Mucosa of descending colon (tissue), 3 donors: ENCODE measurements around the gene SCAP. TPM values are rescaled to one million over a fixed set of nuclear protein-coding genes. Genes with fewer than 3 reads are reported as not detected.

Experiments
- ATAC-seq: fragments of 200-7000 bp; cut with Tn5 transposase; one replicate; pipeline ENCODE4 v1.9.1; 2020; ENCODE audit warnings: mild to moderate bottlenecking, moderate library complexity
- DNase-seq, 3 donors: peaks; one replicate each; pipeline ENCODE4 v3.0.0-alpha.2; 2020
- H3K36me3 ChIP-seq: fragments of 200-600 bp; one replicate; pipeline ENCODE4 v1.8.0; 2021; ENCODE audit warnings: low read depth, mild to moderate bottlenecking
- H3K4me1 ChIP-seq: fragments of 200-600 bp; one replicate; pipeline ENCODE4 v1.8.0; 2021; ENCODE audit warnings: low read depth, mild to moderate bottlenecking
- H3K4me3 ChIP-seq: fragments of 200-600 bp; one replicate; pipeline ENCODE4 v1.8.0; 2021; ENCODE audit warnings: mild to moderate bottlenecking
- H3K9me3 ChIP-seq: fragments of 200-600 bp; one replicate; pipeline ENCODE4 v1.8.0; 2021; ENCODE audit warnings: mild to moderate bottlenecking
- CTCF ChIP-seq: fragments of 200-600 bp; IDR thresholded peaks from one replicate; pipeline ENCODE4 v1.8.0; 2022; ENCODE audit warnings: antibody characterized with exemption, mild to moderate bottlenecking
- intact Hi-C, 2 donors: fragments of 100-400 bp; cut with DNase I in 1 of 2; cut with micrococcal nuclease in 1 of 2; formaldehyde crosslinking; loops; one replicate each; pipeline versions ENCODE4 v1.11.0 to v1.11.1; 2022; cut with DNase I, micrococcal nuclease
- total RNA-seq, 3 donors: library from RNA; stranded (reverse); fragmentation: NEBNext Ultra II Directional in 2 of 3; extraction: Animal tissue kit (Norgen Biotek cat#: 25700) in 2 of 3; gene quantifications; one replicate each; pipeline versions ENCODE4 v1.2.1 to v1.2.4, GENCODE V29; 2021 to 2023
- donor health status: DM: no; HTN: no; CAD: no; lungs with moderate emphysema.
- donor health status: DM: no; HTN: no; CAD: no.
- donor health status: DM: no; HTN: yes; CAD: no.

The SCAP gene
- total RNA-seq, 3 donors from 2014 or later = 107 to 151 (median 115) TPM

- TF ChIP-seq CTCF = peak; percentile 71
- Histone ChIP-seq H3K36me3 (no peaks in the 10 kb centered on the region), H3K4me3 (no peak overlapping the region), H3K4me1 (peaks cover 28% of the 10 kb centered on the region), H3K9me3 (no peaks in the 10 kb centered on the region)
- DNase-seq = peak; percentile 86 to 98 (median 93)
- intact Hi-C loops = loop anchor here (2.0 to 10.0 kb wide), 2 partner anchors 54 to 56 kb away; partner anchors contain the start of gene SCAP (in 1 of the 2)
- ATAC-seq = peak; percentile 86
Measured at GRCh38 chr3:47420511-47421484, 54.9 kb downstream of the SCAP start.

- H3K36me3 ChIP-seq = no peaks in the 10 kb centered on the region
- H3K4me1 ChIP-seq = peaks cover 21% of the 10 kb centered on the region
- intact Hi-C loops = loop anchor here (2.0 to 10.0 kb wide), 2 partner anchors 55 to 57 kb away; partner anchors contain the start of gene SCAP (in 1 of the 2)
- no peak overlapping the region for H3K4me3 ChIP-seq
- no peaks in the 10 kb centered on the region for H3K9me3 ChIP-seq
- TF ChIP-seq CTCF = no peak
- ATAC-seq (no peak), DNase-seq (peak in 1 of 3 donors; percentile 34)
Measured at GRCh38 chr3:47420044-47420430, 55.7 kb downstream of the SCAP start.

- Histone ChIP-seq H3K36me3 (peaks cover 3% of the 10 kb centered on the region), H3K4me1 (peaks cover 21% of the 10 kb centered on the region), H3K4me3 (no peak overlapping the region), H3K9me3 (no peaks in the 10 kb centered on the region)
- DNase-seq (no peak), ATAC-seq (no peak)
- intact Hi-C loops = loop anchor here (2.0 to 10.0 kb wide), 2 partner anchors 55 to 57 kb away; partner anchors contain the start of gene SCAP (in 1 of the 2)
- TF ChIP-seq CTCF = no peak
Measured at GRCh38 chr3:47419083-47420043, 56.4 kb downstream of the SCAP start.

GRCh38 chr3:47418167-47419082 is 57.3 kb downstream of the SCAP start:
- Histone ChIP-seq H3K4me1 (peaks cover 21% of the 10 kb centered on the region), H3K4me3 (no peak overlapping the region), H3K36me3 (peaks cover 7% of the 10 kb centered on the region), H3K9me3 (no peaks in the 10 kb centered on the region)
- TF ChIP-seq CTCF = no peak
- peak in 1 of 3 donors; percentile 32 for DNase-seq
- no peak for ATAC-seq
- intact Hi-C loops = no loop called here
